HepG2 (cell line): ENCODE data around the gene TF. TPM values are rescaled to one million over a fixed set of nuclear protein-coding genes. Genes with fewer than 3 reads are reported as not detected.

Experiments
- CAMTA2 ChIP-seq: sonication (generic); formaldehyde crosslinking; IDR thresholded peaks from 2 replicates; pipeline ENCODE4 v1.4.0; 2020; ENCODE audit warnings: mild to moderate bottlenecking, missing genetic modification reagents, borderline replicate concordance
- DNMT1 ChIP-seq: sonication (generic); formaldehyde crosslinking; IDR thresholded peaks from 2 replicates; pipeline ENCODE4 v1.5.1; 2020; ENCODE audit warnings: mild to moderate bottlenecking, missing genetic modification reagents
- ELF4 ChIP-seq: sonication (generic); formaldehyde crosslinking; IDR thresholded peaks from 2 replicates; pipeline ENCODE4 v1.5.0; 2020; ENCODE audit warnings: missing genetic modification reagents, mild to moderate bottlenecking, moderate library complexity, borderline replicate concordance
- FOXM1 ChIP-seq: sonication (generic); formaldehyde crosslinking; IDR thresholded peaks from 2 replicates; pipeline ENCODE4 v1.5.0; 2020; ENCODE audit warnings: missing genetic modification reagents
- GPN1 ChIP-seq: sonication (generic); formaldehyde crosslinking; IDR thresholded peaks from 2 replicates; pipeline ENCODE4 v1.5.1; 2020; ENCODE audit warnings: missing genetic modification reagents, borderline replicate concordance
- KAT8 ChIP-seq: IDR thresholded peaks from 2 replicates; pipeline ENCODE4 v1.6.1; 2016; ENCODE audit warnings: missing genetic modification reagents, missing compliant biosample characterization
- KLF6 ChIP-seq: IDR thresholded peaks from 2 replicates; pipeline ENCODE4 v1.8.0; 2016; ENCODE audit warnings: missing biosample characterization, missing genetic modification reagents
- NAIF1 ChIP-seq: sonication (generic); formaldehyde crosslinking; IDR thresholded peaks from 2 replicates; pipeline ENCODE4 v1.5.0; 2020; ENCODE audit warnings: mild to moderate bottlenecking, missing genetic modification reagents, borderline replicate concordance
- NFE2 ChIP-seq: sonication (generic); formaldehyde crosslinking; IDR thresholded peaks from 2 replicates; pipeline ENCODE4 v1.4.0; 2020; ENCODE audit warnings: missing genetic modification reagents
- RAD51 ChIP-seq: fragments of 450-650 bp; IDR thresholded peaks from 2 replicates; pipeline ENCODE4 v1.6.1; 2016; ENCODE audit warnings: borderline replicate concordance
- REXO4 ChIP-seq: sonication (generic); formaldehyde crosslinking; IDR thresholded peaks from 2 replicates; pipeline ENCODE4 v1.8.0; 2022; ENCODE audit warnings: missing genetic modification reagents, mild to moderate bottlenecking, borderline replicate concordance
- RNF2 ChIP-seq: fragments of 450-650 bp; conservative IDR thresholded peaks from 2 replicates; pipeline ENCODE4 v1.6.1; 2016; ENCODE audit warnings: low read depth
- SNAPC2 ChIP-seq: sonication (generic); formaldehyde crosslinking; IDR thresholded peaks from 2 replicates; pipeline ENCODE4 v1.8.1; 2022; ENCODE audit warnings: mild to moderate bottlenecking, missing genetic modification reagents
- SOX5 ChIP-seq: IDR thresholded peaks from 2 replicates; pipeline ENCODE4 v1.6.1; 2016; ENCODE audit warnings: borderline replicate concordance
- SP5 ChIP-seq: IDR thresholded peaks from 2 replicates; pipeline ENCODE4 v1.6.1; 2016; ENCODE audit warnings: low read depth, borderline replicate concordance
- STAT5B ChIP-seq: sonication (generic); formaldehyde crosslinking; IDR thresholded peaks from 2 replicates; pipeline ENCODE4 v1.4.0; 2020; ENCODE audit warnings: missing genetic modification reagents
- TCF7L2 ChIP-seq: IDR thresholded peaks from 2 replicates; pipeline ENCODE4 v1.6.1; 2011; ENCODE audit warnings: mild to moderate bottlenecking, low read depth, low read length, moderate library complexity
- TP53 ChIP-seq: sonication (generic); formaldehyde crosslinking; conservative IDR thresholded peaks from 2 replicates; pipeline ENCODE4 v1.4.0; 2020; ENCODE audit warnings: missing genetic modification reagents
- ZMYM4 ChIP-seq: sonication (generic); formaldehyde crosslinking; IDR thresholded peaks from 2 replicates; pipeline ENCODE4 v1.8.1; 2023; ENCODE audit warnings: mild to moderate bottlenecking, missing genetic modification reagents
- ZNF225 ChIP-seq: sonication (generic); formaldehyde crosslinking; IDR thresholded peaks from 2 replicates; pipeline ENCODE4 v1.4.0; 2020; ENCODE audit warnings: mild to moderate bottlenecking, missing genetic modification reagents
- ZNF282 ChIP-seq: fragments of 450-650 bp; IDR thresholded peaks from 2 replicates; pipeline ENCODE4 v1.6.1; 2018; ENCODE audit not compliant: partially characterized antibody
- ZNF350 ChIP-seq: sonication (generic); formaldehyde crosslinking; IDR thresholded peaks from 2 replicates; pipeline ENCODE4 v1.4.0; 2020; ENCODE audit warnings: mild to moderate bottlenecking, low read depth, missing genetic modification reagents, borderline replicate concordance
- ZNF816 ChIP-seq: sonication (generic); formaldehyde crosslinking; IDR thresholded peaks from 2 replicates; pipeline ENCODE4 v1.8.0; 2022; ENCODE audit warnings: missing genetic modification reagents, mild to moderate bottlenecking, borderline replicate concordance
- polyA plus RNA-seq, 8 experiments: library from polyadenylated mRNA; depleted of rRNA in 3 of 8; stranded (reverse) in 7 of 8; unstranded in 1 of 8; fragments of >200 nt; fragmentation: Illumina TruSeq in 4 of 8; extraction: Trizol in 4 of 8; gene quantifications; 2 replicates each; pipeline versions ENCODE4 v1.2.1 to v1.2.3, GENCODE V29; 2011 to 2016; ENCODE audit warnings: low read depth in 4 of 8, missing spikeins in 1 of 8, mixed read lengths in 1 of 8; ENCODE audit not compliant: insufficient read depth in 1 of 8
- total RNA-seq, 5 experiments: library from RNA; depleted of rRNA; stranded (reverse); fragments of >200 nt; fragmentation: Illumina TruSeq; extraction: Trizol; gene quantifications; 2 replicates each; pipeline ENCODE4 v1.2.3, GENCODE V29; 2016; ENCODE audit warnings: low read depth in 1 of 5
- TF ChIP-seq, protein P1 (sequence below): sonication (generic); formaldehyde crosslinking; IDR thresholded peaks from 2 replicates; pipeline ENCODE4 v1.5.0; 2020; ENCODE audit warnings: missing genetic modification reagents
- TF ChIP-seq, protein P2 (sequence below): sonication (generic); formaldehyde crosslinking; IDR thresholded peaks from 2 replicates; pipeline ENCODE4 v1.8.0; 2022; ENCODE audit warnings: mild to moderate bottlenecking, missing genetic modification reagents
- TF ChIP-seq, protein P3 (sequence below): sonication (generic); formaldehyde crosslinking; IDR thresholded peaks from 2 replicates; pipeline ENCODE4 v1.8.0; 2022; ENCODE audit warnings: mild to moderate bottlenecking, missing genetic modification reagents, moderate library complexity
- TF ChIP-seq, protein P4 (sequence below): sonication (generic); formaldehyde crosslinking; IDR thresholded peaks from 2 replicates; pipeline ENCODE4 v1.4.0; 2020; ENCODE audit warnings: low read depth, mild to moderate bottlenecking, missing genetic modification reagents

TF gene
- total and polyA plus RNA-seq, 2 of the 13 experiments (the other 11 are each of a cell fraction or from before 2014, with no cell fraction given), result 10,074 to 11,821 TPM

DNA sequence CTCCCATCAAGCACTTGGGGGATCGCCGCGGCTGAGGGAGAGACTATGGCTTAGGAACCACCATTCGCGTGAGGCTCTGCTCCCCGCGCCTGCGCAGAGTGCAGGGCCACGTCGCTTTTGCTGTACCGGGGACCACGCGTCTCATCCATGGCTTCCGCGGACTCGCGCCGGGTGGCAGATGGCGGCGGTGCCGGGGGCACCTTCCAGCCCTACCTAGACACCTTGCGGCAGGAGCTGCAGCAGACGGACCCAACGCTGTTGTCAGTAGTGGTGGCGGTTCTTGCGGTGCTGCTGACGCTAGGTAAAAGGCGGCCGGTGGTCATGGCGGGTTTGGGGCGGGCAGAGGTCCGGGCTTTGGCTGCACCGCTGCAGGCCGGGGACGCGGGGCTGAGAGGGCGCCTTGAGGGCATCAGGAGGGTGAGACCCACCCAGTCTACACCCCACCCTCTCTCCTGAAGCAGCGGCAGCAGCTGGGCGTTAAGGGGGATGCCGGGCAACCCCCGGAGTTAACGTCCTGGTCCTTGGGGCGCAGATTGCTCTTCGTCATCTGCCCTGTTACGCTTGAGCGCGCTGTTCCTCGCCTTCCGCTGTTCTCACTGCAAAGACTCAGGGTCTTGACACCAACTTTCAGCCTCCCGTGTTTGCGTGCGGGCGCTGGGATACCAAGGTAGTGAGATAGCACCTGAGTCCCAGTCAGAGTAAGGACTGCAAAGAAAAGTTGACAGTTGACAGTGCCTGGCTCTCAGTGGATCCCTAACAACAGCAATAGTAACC lies 59.7 kb downstream of the TF start, which contains the start of gene SRPRB (continued):
- TF ChIP-seq REXO4 (no peak), NFE2 (CRISPR knock-in tag) (no peak), STAT5B (CRISPR knock-in tag) (no peak), ZNF225 (CRISPR knock-in tag) (peak; percentile 74; the same call in 1 of the 2 replicates), FOXM1 (no peak), RNF2 (peak; percentile 74; the same call in 1 of the 2 replicates), DNMT1 (no peak), RAD51 (no peak), ZNF816 (CRISPR knock-in tag) (no peak), ZNF350 (CRISPR knock-in tag) (peak; percentile 80; the same call in 1 of the 2 replicates), KLF6 (CRISPR knock-in tag) (no peak), SOX5 (CRISPR knock-in tag) (peak; percentile 36; the same call in 1 of the 2 replicates), NAIF1 (CRISPR knock-in tag) (no peak), GPN1 (CRISPR knock-in tag) (no peak), ELF4 (CRISPR knock-in tag) (no peak), CAMTA2 (no peak), SNAPC2 (CRISPR knock-in tag) (no peak), ZNF282 (no peak), TP53 (peak; percentile 61; the same call in 1 of the 2 replicates), TCF7L2 (no peak), KAT8 (CRISPR knock-in tag) (peak; percentile 77), ZMYM4 (CRISPR knock-in tag) (peak; percentile 72), SP5 (CRISPR knock-in tag) (no peak)
- TF ChIP-seq, protein P1, sequence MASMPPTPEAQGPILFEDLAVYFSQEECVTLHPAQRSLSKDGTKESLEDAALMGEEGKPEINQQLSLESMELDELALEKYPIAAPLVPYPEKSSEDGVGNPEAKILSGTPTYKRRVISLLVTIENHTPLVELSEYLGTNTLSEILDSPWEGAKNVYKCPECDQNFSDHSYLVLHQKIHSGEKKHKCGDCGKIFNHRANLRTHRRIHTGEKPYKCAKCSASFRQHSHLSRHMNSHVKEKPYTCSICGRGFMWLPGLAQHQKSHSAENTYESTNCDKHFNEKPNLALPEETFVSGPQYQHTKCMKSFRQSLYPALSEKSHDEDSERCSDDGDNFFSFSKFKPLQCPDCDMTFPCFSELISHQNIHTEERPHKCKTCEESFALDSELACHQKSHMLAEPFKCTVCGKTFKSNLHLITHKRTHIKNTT (CRISPR knock-in tag), result no peak
- TF ChIP-seq, protein P2, sequence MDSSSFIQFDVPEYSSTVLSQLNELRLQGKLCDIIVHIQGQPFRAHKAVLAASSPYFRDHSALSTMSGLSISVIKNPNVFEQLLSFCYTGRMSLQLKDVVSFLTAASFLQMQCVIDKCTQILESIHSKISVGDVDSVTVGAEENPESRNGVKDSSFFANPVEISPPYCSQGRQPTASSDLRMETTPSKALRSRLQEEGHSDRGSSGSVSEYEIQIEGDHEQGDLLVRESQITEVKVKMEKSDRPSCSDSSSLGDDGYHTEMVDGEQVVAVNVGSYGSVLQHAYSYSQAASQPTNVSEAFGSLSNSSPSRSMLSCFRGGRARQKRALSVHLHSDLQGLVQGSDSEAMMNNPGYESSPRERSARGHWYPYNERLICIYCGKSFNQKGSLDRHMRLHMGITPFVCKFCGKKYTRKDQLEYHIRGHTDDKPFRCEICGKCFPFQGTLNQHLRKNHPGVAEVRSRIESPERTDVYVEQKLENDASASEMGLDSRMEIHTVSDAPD (CRISPR knock-in tag), result peak; percentile 70; the same call in 1 of the 2 replicates
- TF ChIP-seq, protein P3, sequence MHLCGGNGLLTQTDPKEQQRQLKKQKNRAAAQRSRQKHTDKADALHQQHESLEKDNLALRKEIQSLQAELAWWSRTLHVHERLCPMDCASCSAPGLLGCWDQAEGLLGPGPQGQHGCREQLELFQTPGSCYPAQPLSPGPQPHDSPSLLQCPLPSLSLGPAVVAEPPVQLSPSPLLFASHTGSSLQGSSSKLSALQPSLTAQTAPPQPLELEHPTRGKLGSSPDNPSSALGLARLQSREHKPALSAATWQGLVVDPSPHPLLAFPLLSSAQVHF (CRISPR knock-in tag), result no peak
- TF ChIP-seq, protein P4, sequence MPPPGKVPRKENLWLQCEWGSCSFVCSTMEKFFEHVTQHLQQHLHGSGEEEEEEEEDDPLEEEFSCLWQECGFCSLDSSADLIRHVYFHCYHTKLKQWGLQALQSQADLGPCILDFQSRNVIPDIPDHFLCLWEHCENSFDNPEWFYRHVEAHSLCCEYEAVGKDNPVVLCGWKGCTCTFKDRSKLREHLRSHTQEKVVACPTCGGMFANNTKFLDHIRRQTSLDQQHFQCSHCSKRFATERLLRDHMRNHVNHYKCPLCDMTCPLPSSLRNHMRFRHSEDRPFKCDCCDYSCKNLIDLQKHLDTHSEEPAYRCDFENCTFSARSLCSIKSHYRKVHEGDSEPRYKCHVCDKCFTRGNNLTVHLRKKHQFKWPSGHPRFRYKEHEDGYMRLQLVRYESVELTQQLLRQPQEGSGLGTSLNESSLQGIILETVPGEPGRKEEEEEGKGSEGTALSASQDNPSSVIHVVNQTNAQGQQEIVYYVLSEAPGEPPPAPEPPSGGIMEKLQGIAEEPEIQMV, result 0 out of 2 replicates have a peak, but pooled peaks have one; percentile 21
